Activated CD4-positive, alpha-beta T cell treated with anti-CD3 and anti-CD28 coated beads, Interleukin-2, amount 50 U/mL, for 16 hours (primary cell): ENCODE measurements around the gene IFT25.

ENCODE experiments used
- DNase-seq: peaks from one replicate; pipeline ENCODE4 v3.0.0-alpha.2; 2020

Gene IFT25

GRCh38 chr1:53956308-53957168 is 11.0 kb upstream of the IFT25 start:
- no peak for DNase-seq

DNA sequence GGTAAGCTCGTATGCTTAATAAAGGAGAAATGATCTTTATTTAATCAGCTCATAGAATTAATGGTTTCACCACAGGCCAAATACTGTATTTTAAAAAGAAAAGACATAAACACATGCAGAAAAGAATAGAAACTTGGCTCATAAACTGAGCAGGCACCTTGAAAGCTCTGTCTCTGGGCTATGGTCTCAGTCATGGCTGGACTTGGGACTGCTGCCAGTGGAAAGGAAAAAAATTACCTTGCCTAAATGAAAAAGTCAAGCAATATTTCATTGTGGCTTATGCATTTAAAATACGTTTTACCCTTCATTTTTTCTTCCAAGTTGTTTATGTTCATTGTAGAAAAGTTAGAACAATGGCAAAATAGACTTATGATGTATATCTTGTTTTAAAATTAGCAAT is 8.6 kb upstream of the IFT25 start:
- DNase-seq = no peak

- DNase-seq = no peak
Measured at GRCh38 chr1:53951697-53952096, 6.2 kb upstream of the IFT25 start.

GRCh38 chr1:53949023-53949990 is 3.8 kb upstream of the IFT25 start:
- DNase-seq = peak; percentile 34

DNA sequence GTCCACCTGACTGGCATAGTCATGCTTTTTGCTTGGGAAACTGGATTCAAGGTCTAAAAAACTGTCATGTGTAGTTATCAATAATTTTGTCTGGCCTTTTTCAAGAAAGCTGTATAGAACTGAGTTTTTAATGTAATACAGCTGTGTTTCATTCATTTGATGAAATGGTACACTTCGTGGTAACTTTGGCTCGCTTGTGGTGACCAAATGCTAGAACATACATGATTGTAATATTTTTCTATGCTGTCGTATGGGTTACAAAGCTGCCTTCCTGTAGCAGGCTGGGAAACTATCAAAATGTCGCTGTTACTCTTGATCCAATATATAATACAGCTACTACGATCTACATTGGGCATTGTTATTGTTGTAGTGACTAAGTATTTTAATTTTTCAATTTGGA is 2.8 kb upstream of the IFT25 start:
- DNase-seq = no peak

DNA sequence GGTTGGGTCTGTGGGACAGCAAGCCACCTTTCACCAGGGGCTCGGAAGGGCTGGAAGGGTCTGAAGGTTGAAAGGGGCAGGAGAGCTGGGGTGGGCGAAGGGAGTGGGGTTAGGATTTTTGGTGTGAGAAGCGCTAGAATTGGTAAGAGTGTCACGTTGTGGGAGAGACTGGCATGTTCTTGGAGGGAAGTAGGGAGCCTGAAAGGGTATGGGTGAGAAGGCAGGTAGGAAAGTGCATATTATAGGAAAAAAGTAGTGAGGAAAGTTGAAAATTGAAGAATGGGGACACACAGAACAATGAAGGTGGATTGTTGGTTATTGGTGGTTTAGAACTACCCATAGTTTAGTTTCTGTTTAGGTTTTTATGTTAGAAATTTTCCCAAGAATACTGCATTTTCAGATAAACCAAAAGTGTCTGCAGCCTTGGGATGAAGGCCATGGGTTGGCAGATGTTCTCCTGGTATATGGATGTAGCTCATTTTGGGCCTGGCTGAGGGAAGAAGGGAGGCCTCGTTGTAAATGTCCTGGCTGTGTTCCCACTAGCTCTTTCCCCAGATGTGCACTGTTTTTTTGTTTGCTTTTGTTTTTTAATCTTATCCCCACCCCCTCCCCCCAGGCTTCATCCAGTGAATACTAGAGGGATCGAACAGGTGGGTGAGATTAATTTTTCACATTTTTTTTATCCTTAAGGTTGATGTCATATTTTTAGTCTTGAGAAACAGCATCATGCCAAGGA is 1.8 kb upstream of the IFT25 start:
- no peak for DNase-seq

DNA sequence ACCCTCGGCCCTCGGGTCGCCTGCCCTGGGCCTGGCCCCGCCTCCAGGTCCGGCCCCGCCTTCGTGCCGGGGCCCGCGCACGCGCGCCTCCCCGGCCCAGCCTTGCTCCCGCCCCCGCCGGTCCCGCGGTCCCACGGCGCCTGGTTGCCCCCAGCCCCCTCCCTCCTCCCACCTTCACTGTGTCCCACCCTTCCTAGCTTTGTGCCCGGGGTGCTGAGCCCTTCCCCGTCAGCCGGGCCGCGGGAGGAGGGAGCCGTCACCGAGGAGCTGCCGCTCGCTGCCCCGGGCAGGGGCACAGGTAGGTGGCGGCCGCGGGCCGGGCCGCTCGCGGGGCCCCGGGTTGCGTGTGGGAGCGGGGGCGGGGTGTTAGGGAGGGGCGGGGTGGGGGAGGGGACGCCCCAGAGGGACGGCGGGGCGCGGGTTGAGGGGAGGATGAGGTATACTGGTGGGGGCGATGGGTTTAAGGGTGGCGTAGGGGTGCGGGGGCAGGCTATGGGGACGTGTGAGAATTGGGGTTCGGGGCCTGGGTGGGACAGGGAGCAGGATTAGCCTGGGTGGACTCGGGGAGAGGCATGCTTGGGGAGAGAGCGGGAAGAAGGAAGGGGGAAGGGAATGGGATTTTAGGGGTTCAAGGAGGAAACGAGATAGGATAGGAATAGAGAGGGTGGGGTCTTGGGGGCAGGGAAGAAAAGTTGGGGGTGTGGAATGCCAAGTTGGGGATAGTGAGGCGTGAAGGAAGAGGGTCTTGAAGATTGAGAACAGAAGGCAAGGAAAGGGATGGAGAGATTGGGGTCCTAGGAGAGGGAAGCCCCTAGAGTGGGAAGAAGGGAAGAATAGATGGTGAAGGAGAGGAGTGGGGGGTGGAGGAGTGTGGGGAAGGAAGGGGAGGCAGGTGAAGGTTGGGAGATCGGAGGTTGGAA is 1.0 kb upstream of the IFT25 start, which contains the start of gene LRRC42:
Gene LRRC42, plus strand, starts transcription at position 99 of the 920 bp plus-strand sequence. CDS start 5,650 bp downstream, outside the sequence.
- DNase-seq = no peak

GRCh38 chr1:53945183-53945432 is 391 bp downstream of the IFT25 start:
- DNase-seq = no peak

DNA sequence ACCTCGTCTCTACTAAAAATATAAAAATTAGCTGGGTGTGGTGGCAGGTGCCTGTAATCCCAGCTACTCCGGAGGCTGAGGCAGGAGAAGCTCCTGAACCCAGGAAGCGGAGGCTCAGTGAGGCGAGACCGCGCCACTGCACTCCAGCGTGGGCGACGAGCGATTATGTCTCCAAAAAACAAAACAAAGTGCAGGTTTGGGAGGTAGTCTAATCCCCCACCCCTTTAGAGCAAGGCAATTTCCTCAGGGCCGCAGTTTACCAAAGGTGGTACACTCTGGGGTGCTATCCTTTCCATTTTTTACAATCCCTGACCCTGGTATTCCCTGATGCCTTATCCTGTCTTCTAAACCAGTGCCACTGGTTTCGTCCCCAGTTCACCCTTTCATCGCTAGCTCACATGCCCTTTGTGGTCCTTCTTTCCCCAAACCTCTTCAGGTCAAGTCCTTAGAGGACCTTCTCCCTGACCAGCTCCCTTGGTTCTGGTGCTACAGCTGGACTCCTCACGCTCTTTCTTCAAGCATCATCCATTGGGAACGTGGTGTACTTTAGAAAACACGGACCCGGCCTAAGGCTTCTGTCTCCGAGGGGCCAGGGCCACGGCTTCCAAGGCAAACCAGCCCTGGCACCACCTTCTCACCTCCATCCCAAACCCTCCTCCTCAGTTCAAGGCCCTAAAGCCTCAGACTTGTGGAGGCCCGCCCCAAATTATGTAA is 873 bp downstream of the IFT25 start:
- DNase-seq = no peak

GRCh38 chr1:53943490-53944043 is 1.9 kb downstream of the IFT25 start:
- no peak for DNase-seq

GRCh38 chr1:53943090-53943489 is 2.4 kb downstream of the IFT25 start:
- no peak for DNase-seq

- DNase-seq = peak; percentile 76
Measured at GRCh38 chr1:53942127-53942957, 3.2 kb downstream of the IFT25 start.

- DNase-seq = no peak
Measured at GRCh38 chr1:53938136-53938830, 7.2 kb downstream of the IFT25 start.

- no peak for DNase-seq
Measured at GRCh38 chr1:53936430-53936829, 9.1 kb downstream of the IFT25 start.

GRCh38 chr1:53934170-53934765 is 11.2 kb downstream of the IFT25 start:
- DNase-seq = no peak

- no peak for DNase-seq
Measured at GRCh38 chr1:53931523-53931922, 14.0 kb downstream of the IFT25 start.

DNA sequence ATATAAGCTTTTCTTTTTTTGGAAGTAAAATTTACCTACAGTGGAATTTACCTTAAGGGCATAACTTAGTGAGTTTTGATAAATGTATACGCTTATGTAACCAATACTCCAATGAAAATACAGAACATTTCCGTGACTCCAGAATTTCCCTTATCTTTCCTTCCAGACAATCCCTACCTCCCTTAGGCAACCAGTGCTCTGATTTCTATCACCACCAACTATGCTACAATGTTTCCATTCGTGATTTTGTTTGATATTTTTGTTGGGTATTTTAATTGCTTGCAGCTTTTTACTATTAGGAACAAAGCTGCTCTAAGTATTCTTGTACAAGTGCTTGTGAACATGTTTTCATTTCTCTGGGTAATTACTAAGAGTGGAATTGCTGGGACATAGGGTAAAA is 14.6 kb downstream of the IFT25 start:
- no peak for DNase-seq

DNA sequence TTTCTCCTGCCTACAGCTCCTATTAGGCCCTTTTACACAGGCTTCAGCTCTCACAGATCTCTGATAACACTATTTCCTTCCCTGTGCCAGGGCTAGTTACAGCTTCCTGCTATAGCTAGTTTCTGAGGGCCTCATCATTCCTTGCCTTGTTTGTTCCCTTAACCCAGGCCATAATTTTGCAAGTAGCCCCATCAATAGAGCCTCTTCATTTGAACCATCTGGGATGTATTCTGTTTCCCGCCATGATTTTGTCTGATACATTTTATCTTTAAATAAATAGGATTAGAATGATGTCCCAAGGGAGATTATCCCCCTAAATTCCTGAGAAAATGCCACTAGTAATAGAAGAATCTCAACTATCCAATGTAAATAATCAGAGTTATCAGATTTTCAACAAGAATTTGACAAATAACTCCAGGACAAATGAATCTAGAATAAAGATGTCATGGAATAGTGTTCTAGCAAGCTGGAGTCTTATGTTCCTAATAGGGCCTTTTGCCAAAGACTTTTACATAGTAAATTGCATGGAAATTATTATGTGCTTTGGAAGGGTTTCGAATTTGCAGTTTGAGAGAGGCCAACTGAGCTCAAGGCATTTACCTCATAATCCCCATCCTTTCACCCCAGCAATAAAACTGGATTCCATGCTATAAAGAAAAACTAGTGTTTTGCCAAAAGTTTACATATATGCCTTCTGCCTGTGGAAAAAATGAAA is 16.1 kb downstream of the IFT25 start:
- no peak for DNase-seq
